ENCODE data around the gene HS6ST2. TPM values are rescaled to one million over a fixed set of nuclear protein-coding genes. Genes with fewer than 3 reads are reported as not detected.

HS6ST2 gene
- total and polyA plus RNA-seq, 12 donors = 0.13 to 1.2 (median 0.26) TPM; not detected in 3

DNA sequence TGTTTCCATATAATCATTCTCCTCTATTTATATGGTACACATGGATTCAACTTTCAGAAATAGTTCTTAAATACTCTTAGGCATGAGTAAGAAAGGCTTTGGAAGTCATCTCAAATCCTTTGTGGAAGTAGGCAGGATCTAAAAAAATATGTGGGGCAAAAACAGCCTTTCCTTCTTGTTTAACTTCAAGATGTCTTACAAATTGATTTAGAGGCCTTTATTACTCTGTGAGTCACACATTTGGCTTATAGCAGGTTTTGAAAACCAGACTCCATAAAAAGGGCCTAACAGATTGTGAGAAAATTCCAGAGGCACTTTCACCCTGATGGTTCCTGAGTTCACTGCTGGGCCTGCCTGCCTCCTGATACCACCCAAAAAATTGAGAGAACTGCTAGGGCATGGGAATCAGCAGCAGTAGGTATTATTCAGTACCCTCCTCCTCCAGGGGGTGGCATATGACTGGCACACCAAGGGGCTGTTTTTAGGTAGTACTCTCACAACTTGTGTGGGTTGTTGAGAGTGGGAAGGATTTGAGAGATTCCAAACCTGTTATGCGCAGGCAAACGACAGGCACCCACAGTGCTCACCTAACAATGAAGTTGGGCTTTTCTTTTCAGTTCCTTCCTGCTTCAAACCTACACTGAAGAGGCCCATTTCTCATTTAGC, 306.9 kb downstream of the HS6ST2 start:
- TF ChIP-seq, protein P1, sequence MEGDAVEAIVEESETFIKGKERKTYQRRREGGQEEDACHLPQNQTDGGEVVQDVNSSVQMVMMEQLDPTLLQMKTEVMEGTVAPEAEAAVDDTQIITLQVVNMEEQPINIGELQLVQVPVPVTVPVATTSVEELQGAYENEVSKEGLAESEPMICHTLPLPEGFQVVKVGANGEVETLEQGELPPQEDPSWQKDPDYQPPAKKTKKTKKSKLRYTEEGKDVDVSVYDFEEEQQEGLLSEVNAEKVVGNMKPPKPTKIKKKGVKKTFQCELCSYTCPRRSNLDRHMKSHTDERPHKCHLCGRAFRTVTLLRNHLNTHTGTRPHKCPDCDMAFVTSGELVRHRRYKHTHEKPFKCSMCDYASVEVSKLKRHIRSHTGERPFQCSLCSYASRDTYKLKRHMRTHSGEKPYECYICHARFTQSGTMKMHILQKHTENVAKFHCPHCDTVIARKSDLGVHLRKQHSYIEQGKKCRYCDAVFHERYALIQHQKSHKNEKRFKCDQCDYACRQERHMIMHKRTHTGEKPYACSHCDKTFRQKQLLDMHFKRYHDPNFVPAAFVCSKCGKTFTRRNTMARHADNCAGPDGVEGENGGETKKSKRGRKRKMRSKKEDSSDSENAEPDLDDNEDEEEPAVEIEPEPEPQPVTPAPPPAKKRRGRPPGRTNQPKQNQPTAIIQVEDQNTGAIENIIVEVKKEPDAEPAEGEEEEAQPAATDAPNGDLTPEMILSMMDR (IDR thresholded peaks at IDR 0.05) = no peak
- Histone ChIP-seq H3K9me3 (no peaks in the 10 kb centered on the region), H3K4me3 (no peak overlapping the region), H3K27ac (no peak overlapping the region), H3K4me1 (no peaks in the 10 kb centered on the region), H3K36me3 (no peaks in the 10 kb centered on the region), H3K27me3 (peaks cover 0 to 75% (median 0%) of the 10 kb centered on the region in 7 donors)
- DNase-seq (no peak), ATAC-seq (no peak)
- WGBS, 2 donors = 75 to 80% methylated on average over 2 of the region's 2 CpGs
- intact Hi-C loops (cut with DNase I) = no loop called here

DNA sequence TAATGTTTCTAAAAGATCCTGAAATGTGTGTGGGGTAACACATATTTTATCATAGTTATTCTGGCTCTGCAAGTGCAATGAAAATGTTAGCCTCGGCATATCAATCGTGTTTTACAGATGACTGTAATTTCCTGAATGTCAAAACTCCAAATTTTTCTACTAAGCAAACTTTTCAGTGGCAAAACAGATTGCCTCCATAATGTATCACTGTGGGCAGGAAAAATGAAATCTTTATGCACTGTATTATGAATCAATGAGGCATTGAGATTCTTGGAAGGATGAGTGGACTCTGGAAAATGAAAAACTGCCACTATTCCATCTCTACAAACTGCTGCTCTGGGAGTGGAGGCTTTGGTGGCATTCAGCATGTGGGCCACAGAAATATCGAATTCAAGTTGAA, 309.5 kb downstream of the HS6ST2 start:
- intact Hi-C loops (cut with DNase I) = no loop called here
- Histone ChIP-seq H3K27ac (no peak overlapping the region), H3K27me3 (peaks cover 0 to 74% (median 0%) of the 10 kb centered on the region in 7 donors), H3K4me3 (no peak overlapping the region), H3K9me3 (no peaks in the 10 kb centered on the region), H3K36me3 (no peaks in the 10 kb centered on the region), H3K4me1 (no peaks in the 10 kb centered on the region)
- no peak for ATAC-seq
- TF ChIP-seq, protein P1 (IDR thresholded peaks at IDR 0.05) = no peak
- DNase-seq = no peak
- 63 to 73% methylated on average over 3 of the region's 3 CpGs for WGBS, 2 donors

DNA sequence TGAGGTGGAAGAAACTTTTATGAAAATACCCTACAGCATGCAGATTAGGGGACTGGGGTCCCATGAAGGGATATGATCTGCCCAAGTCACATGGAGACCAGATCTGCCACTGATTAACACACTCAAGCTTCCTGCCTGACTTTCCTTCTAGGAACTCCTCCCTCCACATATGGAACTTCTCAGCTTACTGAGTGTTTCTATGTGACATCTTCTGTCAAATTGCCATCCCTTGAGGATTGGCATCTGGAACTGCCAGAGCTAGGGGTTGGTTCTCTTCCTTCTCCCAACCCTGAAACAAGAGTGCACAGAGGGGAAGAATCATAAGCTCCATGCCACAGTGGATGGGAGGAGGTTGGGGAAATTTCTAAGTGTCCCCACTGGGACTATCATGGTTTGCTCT, 319.0 kb downstream of the HS6ST2 start:
- Histone ChIP-seq H3K36me3 (no peaks in the 10 kb centered on the region), H3K9me3 (no peaks in the 10 kb centered on the region), H3K4me3 (no peak overlapping the region), H3K27me3 (peaks cover 0 to 74% (median 0%) of the 10 kb centered on the region in 7 donors), H3K4me1 (no peaks in the 10 kb centered on the region), H3K27ac (no peak overlapping the region)
- intact Hi-C loops (cut with DNase I) = loop anchor here in 4 of 10 donors (10.0 kb wide), 3 partner anchors 545 to 795 kb away; no protein-coding TSS in a partner anchor
- ATAC-seq (no peak), DNase-seq (no peak)
- TF ChIP-seq, protein P1 (IDR thresholded peaks at IDR 0.05) = no peak

DNA sequence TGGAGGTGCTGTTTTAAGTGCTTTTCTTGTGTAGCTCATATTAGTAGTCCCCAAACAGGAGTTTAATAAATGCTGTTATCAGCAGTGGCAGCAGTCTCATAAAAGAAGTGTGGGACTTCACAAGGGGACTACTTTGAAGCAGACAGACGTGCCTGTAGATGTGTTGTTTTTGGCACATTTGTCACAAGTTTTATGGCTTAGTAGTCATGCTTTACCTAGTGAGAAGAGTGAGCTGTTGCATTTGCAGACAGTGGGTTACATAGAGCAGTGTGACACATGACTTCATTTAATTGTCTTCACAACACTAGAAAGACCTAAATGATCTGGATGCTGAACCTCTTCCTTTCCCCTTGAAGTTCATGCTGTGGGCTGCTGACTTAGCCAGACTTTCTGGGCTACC, 320.1 kb downstream of the HS6ST2 start:
- WGBS, 2 donors = 76 to 100% methylated on average over 1 of the region's 1 CpG
- H3K36me3 ChIP-seq = no peaks in the 10 kb centered on the region
- TF ChIP-seq, protein P1 (IDR thresholded peaks at IDR 0.05) = no peak
- no peak overlapping the region for H3K27ac ChIP-seq
- H3K4me1 ChIP-seq = no peaks in the 10 kb centered on the region
- intact Hi-C loops (cut with DNase I) = loop anchor here in 4 of 10 donors (10.0 kb wide), 3 partner anchors 544 to 794 kb away; no protein-coding TSS in a partner anchor
- DNase-seq (no peak), ATAC-seq (no peak)
- no peaks in the 10 kb centered on the region for H3K9me3 ChIP-seq
- H3K4me3 ChIP-seq = no peak overlapping the region
- peaks cover 0 to 75% (median 0%) of the 10 kb centered on the region in 7 donors for H3K27me3 ChIP-seq
